HG02763 (cell line): ENCODE results near the gene SLC6A11.

Experiments
- ATAC-seq: cut with Tn5 transposase; IDR thresholded peaks from one replicate; pipeline ENCODE4 v1.9.1; 2021; ENCODE audit warnings: mild to moderate bottlenecking, moderate library complexity; ENCODE audit not compliant: unreplicated experiment

The SLC6A11 gene

GRCh38 chr3:10837849-10838248 is 21.8 kb downstream of the SLC6A11 start:
- no peak for ATAC-seq

- ATAC-seq, result no peak
Measured at GRCh38 chr3:10839167-10839566, 23.1 kb downstream of the SLC6A11 start.

GRCh38 chr3:10841100-10841499 is 25.1 kb downstream of the SLC6A11 start:
- ATAC-seq, result no peak

DNA sequence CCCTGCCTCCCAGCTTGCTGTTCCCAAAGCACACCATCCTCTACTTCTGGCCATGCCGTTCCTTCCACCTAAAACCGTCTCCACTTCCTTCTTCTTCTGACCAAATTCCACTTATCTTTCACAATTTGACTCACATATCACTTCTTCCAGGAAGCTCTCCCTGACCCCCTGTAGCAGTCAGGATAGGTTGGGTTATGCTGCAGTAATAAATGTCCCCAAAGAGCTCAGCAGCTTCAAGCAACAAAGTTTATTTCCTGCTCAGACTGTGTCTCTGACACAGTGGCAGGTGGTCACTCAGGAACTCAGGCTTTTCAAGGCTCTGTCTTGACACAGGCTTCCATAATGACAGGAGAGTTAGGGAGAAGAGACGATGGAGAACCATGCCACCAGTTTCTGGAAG is 27.4 kb downstream of the SLC6A11 start:
- no peak for ATAC-seq

DNA sequence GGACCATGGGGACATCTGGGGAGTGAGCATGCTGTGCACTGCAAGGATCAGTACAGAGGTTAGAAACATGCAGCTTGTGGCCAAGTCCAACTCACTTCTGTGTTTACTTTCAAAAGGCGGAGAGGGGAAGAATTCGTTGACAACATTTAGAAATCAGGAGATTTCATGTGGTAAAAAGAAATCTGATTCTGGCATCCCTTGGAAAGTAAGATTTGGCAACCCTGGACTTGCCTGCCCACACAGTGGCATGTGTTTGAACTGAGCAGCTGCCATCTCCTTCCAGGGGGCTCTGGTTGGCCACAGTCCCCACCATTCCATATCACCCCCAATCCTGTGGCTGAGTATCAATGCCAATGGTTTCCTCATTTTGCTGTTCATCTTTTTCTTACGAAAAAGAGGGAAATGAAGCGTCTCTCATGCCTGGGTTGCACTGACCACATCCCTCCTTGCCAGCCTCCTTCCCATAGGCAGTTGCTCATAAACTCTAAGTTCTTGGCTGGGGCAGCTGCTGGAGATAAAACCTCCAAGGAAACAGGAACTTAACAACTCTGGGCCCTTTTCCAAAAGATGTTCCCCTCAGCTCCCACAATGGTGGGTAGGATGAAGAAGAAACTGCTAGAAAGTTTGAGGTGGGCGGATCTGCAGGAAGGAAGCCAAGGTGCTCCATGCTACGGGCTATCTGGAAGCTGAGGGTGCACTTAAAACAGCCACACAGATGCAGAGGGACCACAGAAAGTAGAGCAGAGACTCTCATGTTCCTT is 29.2 kb downstream of the SLC6A11 start:
- ATAC-seq, result no peak

- no peak for ATAC-seq
Measured at GRCh38 chr3:10845839-10846656, 30.0 kb downstream of the SLC6A11 start.

- no peak for ATAC-seq
Measured at GRCh38 chr3:10846657-10846975, 30.6 kb downstream of the SLC6A11 start.

DNA sequence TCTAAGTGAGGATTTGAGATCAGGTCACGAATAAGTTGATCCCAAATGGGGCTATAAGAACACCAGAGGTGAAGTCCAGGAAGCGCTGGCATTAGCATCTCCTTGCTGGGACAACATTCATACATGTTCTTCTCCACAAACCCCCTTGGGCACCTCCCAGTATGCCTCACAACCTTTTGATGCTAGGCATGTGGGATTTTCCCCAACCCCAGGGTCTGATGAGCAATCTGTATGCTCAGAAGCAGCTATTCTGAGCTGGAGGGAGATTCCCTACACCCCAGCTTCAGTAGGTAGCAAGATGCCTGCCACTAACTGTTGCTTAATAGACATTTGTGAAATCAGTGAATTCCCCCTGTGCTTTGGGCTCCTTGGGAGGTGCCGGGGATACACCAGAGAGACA is 32.2 kb downstream of the SLC6A11 start:
- no peak for ATAC-seq

DNA sequence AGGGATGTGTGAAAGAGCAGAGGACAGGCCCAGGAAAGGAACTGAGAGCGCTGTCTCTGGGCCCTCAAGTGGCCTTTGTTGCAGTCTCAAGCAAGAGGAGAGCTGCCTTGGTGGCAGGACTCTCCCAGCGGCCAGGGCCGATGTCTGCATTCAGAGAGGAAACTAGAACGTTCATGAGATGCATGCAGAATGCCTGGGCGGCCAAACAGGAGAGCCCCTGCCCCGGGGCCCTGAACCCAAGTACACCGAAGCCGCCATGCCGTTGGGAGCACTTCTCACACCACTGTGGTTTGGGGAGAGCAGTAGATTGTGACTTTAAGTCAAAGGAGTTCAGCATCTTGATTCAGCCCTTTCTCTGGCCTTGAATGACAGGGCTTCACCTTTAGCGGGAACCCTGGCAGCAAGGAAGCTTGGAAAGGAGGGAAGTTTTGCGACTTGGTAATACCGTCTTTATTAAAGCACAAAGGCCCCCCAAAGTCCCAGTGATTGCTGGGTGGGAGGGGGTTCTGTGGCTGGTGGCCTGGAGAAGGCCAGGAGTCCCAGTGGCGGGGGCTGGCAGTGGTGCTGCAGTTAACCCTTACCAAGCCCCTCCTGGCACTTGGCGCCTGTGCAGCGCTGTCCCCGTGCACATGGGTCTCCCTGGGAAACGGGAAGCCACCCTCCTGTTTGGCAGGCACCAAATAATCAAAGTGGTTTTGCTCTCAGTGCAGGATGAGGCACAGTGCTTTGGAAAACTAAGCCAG is 36.2 kb downstream of the SLC6A11 start:
- ATAC-seq, result no peak

- ATAC-seq, result no peak
Measured at GRCh38 chr3:10855083-10855870, 39.2 kb downstream of the SLC6A11 start.

DNA sequence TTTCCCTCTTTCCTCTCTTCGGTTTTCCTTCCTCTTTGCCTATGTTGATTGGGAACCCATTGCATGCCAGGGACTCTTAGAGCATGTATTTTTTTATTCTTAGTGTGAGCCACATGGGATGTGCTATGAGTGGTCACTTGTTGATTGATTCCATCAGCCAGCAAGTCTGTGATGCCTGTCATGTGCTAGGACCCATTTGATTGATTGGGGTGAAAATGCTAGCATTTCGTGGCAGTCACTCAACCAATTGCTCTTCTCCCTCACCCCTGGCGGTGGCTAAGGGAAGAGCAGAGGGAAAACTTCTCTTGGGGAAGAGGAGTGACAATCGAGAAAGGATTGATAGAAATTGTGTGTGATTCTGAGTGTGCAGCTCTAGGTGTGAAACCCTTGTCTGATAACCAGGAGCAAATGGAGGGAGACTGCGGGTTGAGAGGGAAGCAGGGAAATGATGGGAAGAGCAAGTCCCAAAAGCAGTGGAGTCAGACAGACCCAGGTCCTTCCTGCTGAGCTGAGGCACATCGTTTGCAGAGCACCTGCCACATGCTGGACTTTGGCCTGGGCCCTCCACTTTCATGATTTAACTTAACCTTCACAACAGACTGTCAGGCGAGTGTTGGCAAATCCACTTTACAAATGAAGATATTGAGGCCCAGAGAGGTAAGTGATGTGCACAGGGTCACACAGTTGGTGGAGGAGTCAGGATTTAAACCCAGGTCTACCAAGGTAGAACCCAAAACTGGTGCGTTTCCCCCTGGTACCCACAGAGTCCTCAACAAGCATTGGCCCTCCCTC is 40.0 kb downstream of the SLC6A11 start:
- no peak for ATAC-seq

DNA sequence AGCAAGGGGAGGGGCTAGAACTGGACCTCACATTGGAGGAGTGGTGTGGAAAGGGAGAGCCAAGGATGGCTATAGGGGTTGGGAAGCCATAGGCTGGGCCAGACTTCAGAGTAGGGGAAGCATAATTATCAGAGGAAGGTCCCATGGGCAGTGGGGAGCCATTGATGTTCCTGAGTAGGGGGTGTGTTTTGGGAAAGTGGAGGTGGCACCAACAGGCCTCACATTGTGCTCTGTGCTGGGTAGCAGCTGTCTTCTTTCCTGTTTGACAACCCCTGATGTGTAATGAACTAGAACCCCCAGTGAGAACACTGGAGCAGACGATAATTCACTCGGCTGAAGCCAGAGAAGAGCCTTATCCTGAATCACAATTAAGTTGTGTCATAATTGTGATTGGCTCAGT is 41.2 kb downstream of the SLC6A11 start:
- ATAC-seq, result no peak

- no peak for ATAC-seq
Measured at GRCh38 chr3:10858091-10858490, 42.1 kb downstream of the SLC6A11 start.

- ATAC-seq, result no peak
Measured at GRCh38 chr3:10867384-10867783, 51.4 kb downstream of the SLC6A11 start.

- no peak for ATAC-seq
Measured at GRCh38 chr3:10869460-10869859, 53.4 kb downstream of the SLC6A11 start.

DNA sequence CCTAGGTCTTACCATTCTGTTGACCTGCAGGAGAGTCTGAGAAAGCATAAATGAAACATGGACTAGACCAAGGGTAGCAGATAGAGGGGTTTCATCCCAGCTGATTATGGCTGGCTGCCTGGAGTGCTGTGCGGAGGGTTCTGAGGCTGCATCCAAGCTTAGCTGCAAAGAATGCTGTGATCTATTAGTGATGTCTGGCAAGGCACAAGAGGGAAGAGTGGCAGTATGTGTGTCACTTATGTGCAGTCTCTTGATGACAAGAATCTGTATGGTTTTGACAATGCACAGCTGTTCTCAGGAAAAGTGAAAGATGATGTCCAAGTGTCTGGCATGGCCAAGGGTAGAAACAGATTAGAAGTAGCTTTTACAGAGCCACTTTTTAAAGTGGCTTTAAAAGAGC is 54.3 kb downstream of the SLC6A11 start:
- ATAC-seq, result no peak

DNA sequence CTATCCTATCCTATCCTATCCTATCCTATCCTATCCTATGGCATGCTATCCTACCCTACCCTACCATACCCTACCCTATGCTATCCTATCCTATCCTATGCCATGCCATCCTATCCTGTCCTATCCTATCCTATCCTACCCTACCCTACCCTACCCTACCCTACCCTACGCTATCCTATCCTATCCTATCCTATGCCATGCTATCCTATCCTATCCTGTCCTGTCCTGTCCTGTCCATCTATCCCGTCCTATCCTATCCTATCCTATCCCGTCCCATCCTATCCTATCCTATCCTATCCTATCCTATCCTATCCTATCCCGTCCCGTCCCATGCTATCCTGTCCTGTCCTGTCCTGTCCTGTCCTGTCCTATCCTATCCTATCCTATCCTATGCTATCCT is 57.4 kb downstream of the SLC6A11 start:
- no peak for ATAC-seq

- no peak for ATAC-seq
Measured at GRCh38 chr3:10875914-10876313, 59.9 kb downstream of the SLC6A11 start.

DNA sequence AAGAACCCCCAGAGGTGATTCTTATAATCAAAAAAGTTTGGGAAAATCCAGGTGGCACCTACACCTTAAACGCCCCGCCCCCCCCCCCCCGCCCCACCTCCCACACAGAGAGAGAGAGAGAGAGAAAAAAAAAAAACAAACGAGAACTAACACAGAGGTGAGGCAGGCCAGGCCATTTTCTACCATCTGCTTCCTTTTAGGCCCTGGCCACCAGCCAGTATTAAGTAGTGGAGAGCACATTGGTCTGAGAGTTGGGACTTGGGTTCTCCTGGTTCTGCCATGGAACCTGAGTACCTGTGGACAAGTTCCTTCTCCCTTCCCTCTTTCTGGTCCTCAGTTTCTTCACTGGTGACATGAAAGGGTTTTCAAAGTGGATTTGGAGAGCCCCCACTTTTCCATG is 60.6 kb downstream of the SLC6A11 start:
- ATAC-seq, result no peak

GRCh38 chr3:10882851-10883250 is 66.8 kb downstream of the SLC6A11 start:
- no peak for ATAC-seq
